Measurements from ENCODE around the gene XIRP1.
A peak's percentile ranks its signal among the peaks of the same experiment; 100 is the strongest.

- TF ChIP-seq CTCF (conservative IDR thresholded peaks at IDR 0.05 in 1 of 2, IDR thresholded peaks at IDR 0.05 in 1 of 2; ENCODE audit: extremely low read depth in 1 of 2, insufficient read depth in 1 of 2, low read depth in 1 of 2, low read length in 2 of 2) (peak; percentile 65 to 81), EZH2 (IDR thresholded peaks at IDR 0.05; ENCODE audit: borderline replicate concordance, low read length) (no peak)
Measured at GRCh38 chr3:39208463-39209055, 16.2 kb upstream of the XIRP1 start.
